Erythroblast (primary cell): ENCODE results near the gene AKAP4.

Experiments used
- GATA1 ChIP-seq: IDR thresholded peaks from 2 replicates; pipeline ENCODE4 v1.6.1; 2011; ENCODE audit warnings: low read depth, mild to moderate bottlenecking, control low read depth, low read length, moderate library complexity
- POLR2A ChIP-seq: IDR thresholded peaks from 2 replicates; pipeline ENCODE4 v1.6.1; 2011; ENCODE audit warnings: mild to moderate bottlenecking, low read length

- TF ChIP-seq POLR2A, result no peak
- TF ChIP-seq GATA1, result no peak
Measured at GRCh38 chrX:50157545-50158135, 43.2 kb downstream of the AKAP4 start.
